ENCODE data around the gene TCF3.

GRCh38 chr19:1646659-1647453 is 5.6 kb downstream of the TCF3 start:
- TF ChIP-seq CTCF (IDR thresholded peaks at IDR 0.05) (no peak), ZFX (IDR thresholded peaks at IDR 0.05; ENCODE audit: borderline replicate concordance) (no peak)

All from 22Rv1 (cell line).